Activated B cell treated with CpG ODN at 0.5 μM for 24 hours (primary cell): ENCODE results near the gene PDS5B. TPM values are rescaled to one million over a fixed set of nuclear protein-coding genes. Genes with fewer than 3 reads are reported as not detected.

Experiments
- ATAC-seq: fragments of 200-7000 bp; cut with Tn5 transposase; one replicate; pipeline ENCODE4 v1.10.0; 2021; ENCODE audit warnings: low read depth, mild to moderate bottlenecking, moderate library complexity
- CTCF ChIA-PET: fragments of 350-600 bp; sonication (Branson Sonifier 250); formaldehyde crosslinking; loops from one replicate; lab custom pipeline; 2021; ENCODE audit warnings: antibody characterized with exemption; lab: Charles Lee
- POLR2A ChIA-PET: fragments of 350-600 bp; sonication (Branson Sonifier 250); formaldehyde crosslinking; loops from one replicate; lab custom pipeline; 2021; ENCODE audit warnings: antibody characterized with exemption; lab: Charles Lee
- DNase-seq: peaks from one replicate; pipeline ENCODE4 v3.0.0; 2022
- H3K27ac Mint-ChIP-seq: one replicate; pipeline ENCODE4 v1.8.0; 2020; ENCODE audit warnings: mixed read lengths
- H3K27me3 Mint-ChIP-seq: one replicate; pipeline ENCODE4 v1.8.0; 2021; ENCODE audit warnings: mixed read lengths
- H3K36me3 Mint-ChIP-seq: one replicate; pipeline ENCODE4 v1.8.0; 2021; ENCODE audit warnings: low read depth, mixed read lengths
- H3K4me1 Mint-ChIP-seq: one replicate; pipeline ENCODE4 v1.8.0; 2021; ENCODE audit warnings: mixed read lengths
- H3K4me3 Mint-ChIP-seq: one replicate; pipeline ENCODE4 v1.8.0; 2020; ENCODE audit warnings: mild to moderate bottlenecking, mixed read lengths
- H3K9me3 Mint-ChIP-seq: one replicate; pipeline ENCODE4 v1.8.0; 2020; ENCODE audit warnings: mixed read lengths
- intact Hi-C: fragments of 100-400 bp; cut with micrococcal nuclease; formaldehyde crosslinking; loops from one replicate; pipeline ENCODE4 v1.15.1; 2024
- total RNA-seq: library from RNA; stranded (reverse); gene quantifications from 2 replicates; pipeline ENCODE4 v1.2.3, GENCODE V29; 2022
- TF ChIP-seq, protein P1 (sequence below): fragments of 200-600 bp; IDR thresholded peaks from one replicate; pipeline ENCODE4 v1.8.0; 2022; ENCODE audit warnings: antibody characterized with exemption, mild to moderate bottlenecking

PDS5B gene
- total RNA-seq, 1 donor from 2014 or later, result 47.2 TPM

DNA sequence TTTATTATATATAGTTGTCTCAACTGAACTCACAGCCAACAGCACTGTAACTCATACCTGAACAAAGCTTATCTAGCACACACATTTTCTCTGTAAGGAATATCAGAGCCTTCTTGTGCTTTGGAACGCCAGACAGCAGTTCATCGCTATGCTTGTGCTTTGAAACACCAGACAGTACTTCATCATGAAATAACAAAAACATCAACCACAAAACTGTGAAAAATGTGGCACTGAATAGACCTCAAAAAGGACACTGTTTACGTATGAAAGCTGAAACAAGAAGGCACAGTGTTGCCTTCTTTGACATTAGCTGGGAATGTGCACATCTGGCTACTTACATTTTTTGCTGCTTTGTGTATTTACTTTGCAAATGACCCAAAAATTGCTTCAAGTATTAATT lies 160.2 kb downstream of the PDS5B start:
- Mint-ChIP-seq H3K27me3 (no peaks in the 10 kb centered on the region), H3K4me1 (peaks cover 7% of the 10 kb centered on the region), H3K4me3 (no peak overlapping the region), H3K27ac (no peak overlapping the region), H3K36me3 (peaks cover 58% of the 10 kb centered on the region), H3K9me3 (no peaks in the 10 kb centered on the region)
- no peak for DNase-seq
- ChIA-PET CTCF (no interaction called here), POLR2A (no interaction called here)
- intact Hi-C loops, result no loop called here
- TF ChIP-seq, protein P1, sequence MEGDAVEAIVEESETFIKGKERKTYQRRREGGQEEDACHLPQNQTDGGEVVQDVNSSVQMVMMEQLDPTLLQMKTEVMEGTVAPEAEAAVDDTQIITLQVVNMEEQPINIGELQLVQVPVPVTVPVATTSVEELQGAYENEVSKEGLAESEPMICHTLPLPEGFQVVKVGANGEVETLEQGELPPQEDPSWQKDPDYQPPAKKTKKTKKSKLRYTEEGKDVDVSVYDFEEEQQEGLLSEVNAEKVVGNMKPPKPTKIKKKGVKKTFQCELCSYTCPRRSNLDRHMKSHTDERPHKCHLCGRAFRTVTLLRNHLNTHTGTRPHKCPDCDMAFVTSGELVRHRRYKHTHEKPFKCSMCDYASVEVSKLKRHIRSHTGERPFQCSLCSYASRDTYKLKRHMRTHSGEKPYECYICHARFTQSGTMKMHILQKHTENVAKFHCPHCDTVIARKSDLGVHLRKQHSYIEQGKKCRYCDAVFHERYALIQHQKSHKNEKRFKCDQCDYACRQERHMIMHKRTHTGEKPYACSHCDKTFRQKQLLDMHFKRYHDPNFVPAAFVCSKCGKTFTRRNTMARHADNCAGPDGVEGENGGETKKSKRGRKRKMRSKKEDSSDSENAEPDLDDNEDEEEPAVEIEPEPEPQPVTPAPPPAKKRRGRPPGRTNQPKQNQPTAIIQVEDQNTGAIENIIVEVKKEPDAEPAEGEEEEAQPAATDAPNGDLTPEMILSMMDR, result no peak
- no peak for ATAC-seq

DNA sequence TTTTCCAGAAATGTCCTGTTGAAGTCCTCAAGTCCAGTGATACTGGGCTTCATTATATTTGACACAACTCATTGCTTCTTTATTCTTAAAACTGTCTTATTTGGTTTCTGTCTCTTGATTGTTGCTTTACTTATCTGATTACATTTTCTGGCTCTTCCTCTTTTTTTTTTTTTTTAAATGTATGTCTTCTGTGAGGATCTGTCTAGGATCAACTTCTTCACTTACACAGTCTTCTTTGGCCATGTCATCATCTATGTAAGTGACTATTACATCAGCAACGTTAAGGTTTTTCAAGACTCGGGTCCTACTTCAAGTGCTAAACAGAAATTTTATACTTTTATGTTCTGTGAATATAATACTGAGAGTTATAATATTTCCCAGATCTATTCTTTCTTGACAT lies 162.1 kb downstream of the PDS5B start:
- Mint-ChIP-seq H3K4me1 (peaks cover 9% of the 10 kb centered on the region), H3K27me3 (no peaks in the 10 kb centered on the region), H3K27ac (no peak overlapping the region), H3K9me3 (no peaks in the 10 kb centered on the region), H3K36me3 (peaks cover 64% of the 10 kb centered on the region), H3K4me3 (no peak overlapping the region)
- POLR2A ChIA-PET, result no interaction called here
- no peak for ATAC-seq
- intact Hi-C loops, result no loop called here
- TF ChIP-seq, protein P1, result no peak
- CTCF ChIA-PET, result no interaction called here
- DNase-seq, result no peak

DNA sequence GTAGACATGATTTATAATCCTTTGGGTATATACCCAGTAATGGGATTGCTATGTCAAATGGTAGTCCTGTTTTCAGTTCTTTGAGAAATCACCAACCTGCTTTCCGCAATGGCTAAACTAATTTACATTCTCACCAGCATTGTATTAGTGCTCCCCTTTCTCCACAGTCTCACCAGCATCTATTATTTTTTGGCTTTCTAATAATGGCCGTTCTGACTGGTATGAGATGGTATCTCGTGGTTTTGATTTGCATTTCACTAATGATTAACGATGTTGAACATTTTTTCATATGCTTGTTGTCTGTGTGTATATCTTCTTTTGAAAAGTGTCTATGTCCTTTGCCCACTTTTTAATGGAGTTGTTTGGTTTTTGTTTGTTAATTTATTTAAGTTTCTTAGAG lies 165.1 kb downstream of the PDS5B start:
- ATAC-seq, result peak; percentile 21
- Mint-ChIP-seq H3K36me3 (peaks cover 69% of the 10 kb centered on the region), H3K27me3 (no peaks in the 10 kb centered on the region), H3K4me1 (peaks cover 9% of the 10 kb centered on the region), H3K9me3 (no peaks in the 10 kb centered on the region), H3K27ac (no peak overlapping the region), H3K4me3 (no peak overlapping the region)
- no peak for DNase-seq
- POLR2A ChIA-PET, result no interaction called here
- TF ChIP-seq, protein P1, result no peak
- CTCF ChIA-PET, result no interaction called here
- intact Hi-C loops, result no loop called here

DNA sequence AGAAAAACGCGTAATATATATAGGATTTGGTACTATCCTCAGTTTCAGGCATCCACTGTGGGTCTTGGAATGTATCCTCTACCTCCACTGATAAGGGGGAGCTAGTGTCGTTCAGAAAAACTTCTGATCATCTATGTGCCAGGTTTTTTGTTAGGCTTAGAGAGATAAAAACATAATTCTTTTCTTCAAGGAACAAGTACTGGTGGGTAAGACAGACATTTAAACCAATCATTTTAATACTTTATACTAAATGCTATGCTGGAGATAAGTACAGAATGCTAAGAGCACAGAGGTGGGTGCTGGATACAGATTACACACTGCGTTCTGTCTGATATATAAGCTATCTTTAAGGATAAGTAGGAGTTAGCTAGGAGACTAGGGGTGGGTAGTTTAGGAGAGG lies 166.1 kb downstream of the PDS5B start:
- H3K4me3 Mint-ChIP-seq, result no peak overlapping the region
- H3K9me3 Mint-ChIP-seq, result no peaks in the 10 kb centered on the region
- no peak overlapping the region for H3K27ac Mint-ChIP-seq
- intact Hi-C loops, result no loop called here
- peaks cover 65% of the 10 kb centered on the region for H3K36me3 Mint-ChIP-seq
- ChIA-PET POLR2A (no interaction called here), CTCF (no interaction called here)
- peaks cover 9% of the 10 kb centered on the region for H3K4me1 Mint-ChIP-seq
- ATAC-seq, result no peak
- TF ChIP-seq, protein P1, result no peak
- no peaks in the 10 kb centered on the region for H3K27me3 Mint-ChIP-seq
- no peak for DNase-seq

DNA sequence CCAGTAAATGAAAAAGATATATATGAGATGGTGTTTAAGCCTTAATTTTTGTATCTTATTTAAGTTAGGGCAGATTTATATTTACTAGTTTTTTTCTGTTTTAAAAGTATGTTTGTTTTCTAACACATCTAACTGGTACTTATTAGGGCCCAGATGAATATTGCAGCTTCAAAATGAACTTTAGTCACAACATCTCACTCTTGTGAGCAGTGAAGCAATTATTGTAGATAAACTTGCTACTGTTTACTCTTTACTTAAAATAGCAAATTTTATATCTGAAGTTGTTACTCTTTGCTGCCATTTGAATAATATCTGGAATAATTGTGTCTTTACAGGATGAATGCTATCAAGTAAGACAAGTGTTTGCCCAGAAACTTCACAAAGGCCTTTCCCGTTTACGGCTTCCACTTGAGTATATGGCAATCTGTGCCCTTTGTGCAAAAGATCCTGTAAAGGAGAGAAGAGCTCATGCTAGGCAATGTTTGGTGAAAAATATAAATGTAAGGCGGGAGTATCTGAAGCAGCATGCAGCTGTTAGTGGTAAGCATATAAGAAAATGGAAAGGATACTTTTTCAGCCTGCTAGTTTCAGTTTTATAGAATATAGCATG lies 166.8 kb downstream of the PDS5B start:
- TF ChIP-seq, protein P1, result no peak
- CTCF ChIA-PET, result no interaction called here
- H3K27ac Mint-ChIP-seq, result no peak overlapping the region
- intact Hi-C loops, result no loop called here
- POLR2A ChIA-PET, result no interaction called here
- DNase-seq (no peak), ATAC-seq (no peak)
- H3K4me1 Mint-ChIP-seq, result peaks cover 9% of the 10 kb centered on the region
- no peaks in the 10 kb centered on the region for H3K9me3 Mint-ChIP-seq
- peaks cover 64% of the 10 kb centered on the region for H3K36me3 Mint-ChIP-seq
- no peaks in the 10 kb centered on the region for H3K27me3 Mint-ChIP-seq
- H3K4me3 Mint-ChIP-seq, result no peak overlapping the region
